Hematopoietic multipotent progenitor cell treated with erythropoietin and hydrocortisone succinate and interleukin-3 and kit ligand, for 17 days (in vitro differentiated cells): ENCODE data around the gene VWA8.
"Not testable (repeated sequence)": the region's sequence is repeated elsewhere in the genome, so short reads cannot be mapped to it uniquely, and the experiment has no call there.

Source experiments
- DNase-seq: peaks from one replicate; pipeline ENCODE4 v3.0.0-alpha.2; 2015; ENCODE audit warnings: low spot score

Gene VWA8

GRCh38 chr13:41682766-41683165 lies 278.1 kb downstream of the VWA8 start:
- DNase-seq = no peak

- no peak for DNase-seq
These were observed 278.9 kb downstream of the VWA8 start for GRCh38 chr13:41682001-41682400.

GRCh38 chr13:41681587-41681986 lies 279.3 kb downstream of the VWA8 start:
- no peak for DNase-seq

GRCh38 chr13:41680900-41681299 lies 280.0 kb downstream of the VWA8 start:
- no peak for DNase-seq

- DNase-seq = no peak
These were observed 282.1 kb downstream of the VWA8 start for GRCh38 chr13:41678848-41679247.

- DNase-seq = no peak
These were observed 282.7 kb downstream of the VWA8 start for GRCh38 chr13:41678249-41678648.

GRCh38 chr13:41675306-41675705 lies 285.6 kb downstream of the VWA8 start:
- DNase-seq = no peak

- DNase-seq = no peak
These were observed 286.7 kb downstream of the VWA8 start for GRCh38 chr13:41674246-41674645.

- no peak for DNase-seq
These were observed 287.3 kb downstream of the VWA8 start for GRCh38 chr13:41673640-41674039.

- no peak for DNase-seq
These were observed 290.0 kb downstream of the VWA8 start for GRCh38 chr13:41670873-41671443.

GRCh38 chr13:41668130-41668757 lies 292.7 kb downstream of the VWA8 start:
- peak; percentile 80 for DNase-seq

GRCh38 chr13:41666644-41667043 lies 294.3 kb downstream of the VWA8 start:
- DNase-seq = no peak

- DNase-seq = no peak
These were observed 300.5 kb downstream of the VWA8 start for GRCh38 chr13:41660411-41660810.

GRCh38 chr13:41658057-41658661 lies 302.8 kb downstream of the VWA8 start:
- DNase-seq = no peak

GRCh38 chr13:41655997-41656396 lies 304.9 kb downstream of the VWA8 start:
- DNase-seq = no peak

- DNase-seq = no peak
These were observed 306.1 kb downstream of the VWA8 start for GRCh38 chr13:41654796-41655195.

GRCh38 chr13:41652735-41653361 lies 308.1 kb downstream of the VWA8 start:
- peak; percentile 70 for DNase-seq

GRCh38 chr13:41651413-41652058 lies 309.4 kb downstream of the VWA8 start:
- DNase-seq = no peak

- no peak for DNase-seq
These were observed 310.2 kb downstream of the VWA8 start for GRCh38 chr13:41650706-41651105.

- DNase-seq = no peak
These were observed 311.2 kb downstream of the VWA8 start for GRCh38 chr13:41649659-41650058.

- DNase-seq = no peak
These were observed 312.5 kb downstream of the VWA8 start for GRCh38 chr13:41648314-41648935.

GRCh38 chr13:41647699-41648313 lies 313.1 kb downstream of the VWA8 start:
- DNase-seq = not testable (repeated sequence)
